Epithelial cell of prostate (primary cell): ENCODE data around the gene PCGF1.
"Not testable (repeated sequence)": the region's sequence is repeated elsewhere in the genome, so short reads cannot be mapped to it uniquely, and the experiment has no call there.

Experiments used
- DNase-seq: peaks from one replicate; pipeline ENCODE4 v3.0.0-alpha.2; 2011; ENCODE audit warnings: low read depth, low spot score
- H3K27ac ChIP-seq: fragments of 450-650 bp; 2 replicates; pipeline ENCODE4 v1.5.1; 2017; ENCODE audit warnings: mild to moderate bottlenecking

Gene PCGF1

DNA sequence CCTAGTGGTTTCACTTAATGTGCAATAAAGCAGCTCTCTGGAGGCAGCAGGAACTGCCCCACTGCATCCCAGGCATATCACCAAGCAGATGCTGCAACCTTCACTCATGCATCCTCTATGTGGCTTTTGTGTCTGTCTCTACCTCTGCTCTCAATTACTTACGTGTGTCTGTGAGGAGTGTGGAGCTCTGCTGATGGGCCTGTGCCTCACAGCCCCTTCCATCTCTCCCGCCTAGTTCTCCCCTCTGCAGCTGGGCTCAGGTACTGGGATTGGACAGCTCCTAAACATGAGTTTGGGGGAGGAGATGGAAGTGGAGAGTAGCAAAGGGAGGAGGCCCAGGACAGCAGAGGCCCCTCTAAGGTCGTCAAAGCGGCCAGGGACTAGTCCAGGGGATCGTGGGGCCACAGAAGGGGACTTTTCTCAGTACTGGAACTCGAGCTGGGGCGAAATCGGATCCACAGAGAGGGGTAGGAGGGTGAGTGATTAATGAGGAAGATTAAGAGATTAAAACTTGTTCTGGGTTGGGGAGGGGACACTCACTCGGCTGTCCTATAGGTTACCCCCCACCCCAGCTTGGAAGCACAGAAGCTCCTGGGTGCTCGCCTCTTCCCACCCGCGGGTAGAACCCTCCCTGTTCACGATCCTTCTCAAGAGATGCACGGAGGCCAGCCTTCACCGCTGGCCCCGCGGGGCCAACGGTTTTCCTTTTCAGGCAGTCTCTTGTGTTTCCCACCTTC, 6.0 kb downstream of the PCGF1 start:
- no peak for DNase-seq
- H3K27ac ChIP-seq = no peak overlapping the region

DNA sequence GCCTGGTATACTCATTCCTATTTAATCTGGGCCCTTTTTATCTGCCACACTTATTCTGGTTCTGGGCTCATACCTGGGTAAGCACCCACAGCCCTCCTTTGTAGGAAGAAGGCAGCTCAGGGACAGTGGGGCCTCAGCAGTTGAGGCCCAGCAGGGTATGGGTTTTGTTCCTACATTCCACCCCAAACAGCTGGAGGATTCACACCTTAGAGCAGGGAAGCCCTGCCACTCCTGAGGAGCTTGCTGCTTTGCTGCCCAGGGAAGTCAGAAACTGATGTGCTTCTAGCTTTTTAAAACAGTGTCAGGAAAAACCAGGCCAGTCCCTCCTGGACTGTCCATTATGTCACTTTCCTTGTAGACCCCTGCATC, 6.9 kb downstream of the PCGF1 start:
- no peak for DNase-seq
- no peak overlapping the region for H3K27ac ChIP-seq

DNA sequence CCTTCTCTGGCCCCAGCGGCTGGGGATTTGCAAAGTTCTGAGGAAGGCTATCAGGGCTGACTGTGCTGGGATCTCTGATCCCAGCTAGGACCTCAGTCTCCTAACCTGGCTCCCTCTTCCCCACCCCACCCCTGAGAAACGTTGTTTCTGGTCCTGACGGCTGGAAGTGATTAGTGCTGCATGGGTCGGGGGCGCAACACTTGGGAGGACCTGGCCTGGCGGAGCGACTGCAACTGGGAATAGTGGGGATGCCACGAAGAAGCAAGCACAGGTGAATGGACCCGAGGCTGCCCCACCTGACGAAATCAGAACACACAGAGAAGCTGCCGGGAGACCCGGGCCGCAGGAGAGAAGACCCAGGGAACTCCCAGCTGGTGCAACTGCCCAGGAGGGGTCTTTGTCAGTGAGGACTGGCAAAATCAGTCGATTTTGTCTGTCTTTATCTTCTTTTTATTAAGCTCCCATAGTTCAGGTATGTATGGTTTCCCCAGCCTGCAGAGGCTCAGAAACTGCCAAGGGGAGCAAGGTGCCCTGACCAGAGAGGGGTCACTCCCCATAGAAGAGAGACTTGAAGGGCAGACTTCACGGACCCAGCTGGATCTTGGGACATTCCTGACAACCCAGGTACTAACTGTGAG, 7.4 kb downstream of the PCGF1 start:
- no peak overlapping the region for H3K27ac ChIP-seq

DNA sequence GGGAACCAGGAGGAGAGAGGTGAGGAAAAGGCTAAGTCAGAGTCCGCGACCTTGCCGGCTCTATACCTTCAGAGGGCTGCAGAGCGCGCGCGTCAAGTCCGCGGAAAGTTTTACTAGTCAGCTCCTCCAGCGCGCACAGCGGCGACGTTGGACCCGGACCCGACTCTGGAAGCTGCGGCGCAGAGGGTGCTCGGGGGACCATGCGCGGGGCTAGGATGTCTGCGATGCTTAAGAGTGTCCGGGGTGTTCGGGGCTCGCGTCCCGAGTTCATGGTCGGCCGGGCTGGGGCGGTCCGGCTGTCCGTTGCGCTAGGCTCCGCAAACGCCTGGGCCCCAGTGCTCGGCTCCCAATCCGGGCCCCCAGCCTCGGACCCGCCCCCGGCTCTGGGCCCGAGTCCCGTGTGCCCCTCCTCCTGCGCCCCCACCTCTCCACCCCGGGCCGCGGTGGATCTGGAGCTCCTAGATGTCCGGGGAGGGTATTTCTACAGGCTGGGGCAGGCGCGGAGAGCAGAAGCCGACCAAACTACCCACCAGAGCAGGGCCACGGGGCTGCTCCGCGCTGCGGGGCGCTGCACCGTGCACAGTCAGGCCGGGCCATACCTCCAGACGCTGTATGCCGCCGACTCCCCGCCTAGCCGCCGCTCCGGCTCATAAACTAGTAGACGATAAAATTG, 8.1 kb downstream of the PCGF1 start, which contains the start of gene LBX2:
Gene LBX2, minus strand, starts transcription at position 337 of the 673 bp plus-strand sequence. Its CDS starts 66 bp downstream, at position 271.
- H3K27ac ChIP-seq = no peak within 1 kb of the TSS
- DNase-seq = no peak

More for the DNA sequence above, 7.4 kb downstream of the PCGF1 start:
- DNase-seq = no peak

DNA sequence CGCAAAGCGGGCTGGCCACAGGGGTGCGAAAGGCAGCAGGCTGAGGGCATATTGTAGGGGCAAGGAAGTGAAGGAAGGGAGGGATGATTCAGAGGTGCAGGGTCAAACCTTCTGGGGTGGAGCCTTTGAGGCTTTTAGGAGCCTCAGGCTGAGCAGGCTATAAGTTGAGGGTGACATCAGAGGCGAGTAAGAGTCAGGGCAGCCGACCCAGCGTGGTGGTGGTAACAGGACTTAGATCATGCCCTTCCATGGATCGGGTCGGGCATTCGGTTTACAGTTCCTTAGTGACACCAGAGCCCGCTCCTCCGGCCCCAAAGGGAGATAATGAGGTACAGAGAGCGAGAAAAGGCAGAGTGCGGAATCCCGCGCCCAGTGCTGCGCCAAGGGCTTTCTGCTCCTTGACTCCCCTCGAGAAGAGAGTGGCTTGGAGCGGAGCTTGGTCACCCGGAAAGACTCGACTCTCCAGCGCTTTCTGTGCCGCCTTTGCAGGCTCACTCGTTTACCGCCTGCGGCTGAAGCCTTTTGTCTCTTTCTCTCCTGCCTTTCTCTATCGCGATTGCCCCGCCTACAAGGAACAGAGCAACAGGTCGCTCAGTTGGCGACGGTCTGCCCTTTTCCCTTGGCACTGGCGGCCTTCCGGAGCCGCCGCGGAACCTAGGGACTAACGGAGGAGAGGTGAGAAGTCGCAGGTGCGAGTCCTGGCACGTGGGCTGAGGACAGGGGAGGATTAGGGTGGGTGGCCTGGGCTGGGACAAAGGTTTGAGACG, 8.8 kb downstream of the PCGF1 start:
- DNase-seq = no peak
- H3K27ac ChIP-seq = no peak overlapping the region

DNA sequence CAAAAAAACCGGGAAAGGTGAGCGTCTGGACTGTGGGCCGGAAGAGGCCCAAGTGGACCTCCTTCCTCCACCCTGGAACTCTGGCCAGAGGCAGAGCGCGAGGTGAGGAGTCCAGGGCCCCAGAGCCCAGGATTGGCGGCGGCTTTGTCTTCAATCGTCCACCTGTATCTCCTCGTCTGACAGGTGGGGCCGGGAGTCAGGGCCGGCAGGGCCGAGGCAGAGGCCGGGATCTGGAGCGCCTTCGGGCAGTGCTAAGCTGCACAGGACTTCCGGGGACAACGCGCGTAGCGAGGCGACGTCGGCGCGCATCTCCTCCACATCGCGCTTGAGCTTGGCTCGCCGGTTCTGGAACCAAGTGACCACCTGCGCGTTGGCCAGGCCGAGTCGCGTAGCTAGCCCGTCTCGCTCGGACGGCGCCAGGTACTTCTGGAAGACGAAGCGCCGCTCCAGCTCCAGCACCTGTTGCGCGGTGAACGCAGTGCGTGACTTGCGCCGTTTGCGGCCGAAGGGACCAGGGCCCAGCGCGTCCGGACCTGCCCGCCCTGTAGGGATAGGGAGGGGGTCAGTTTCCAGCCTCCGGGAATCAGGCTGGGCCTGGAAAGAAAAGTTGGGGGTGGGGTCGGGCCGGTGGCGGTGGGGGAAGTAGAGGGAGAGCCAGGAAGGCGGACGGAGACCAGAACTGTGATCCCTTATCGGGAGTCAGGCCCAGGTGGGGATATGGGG, 9.6 kb downstream of the PCGF1 start:
- no peak for DNase-seq
- no peak overlapping the region for H3K27ac ChIP-seq

DNA sequence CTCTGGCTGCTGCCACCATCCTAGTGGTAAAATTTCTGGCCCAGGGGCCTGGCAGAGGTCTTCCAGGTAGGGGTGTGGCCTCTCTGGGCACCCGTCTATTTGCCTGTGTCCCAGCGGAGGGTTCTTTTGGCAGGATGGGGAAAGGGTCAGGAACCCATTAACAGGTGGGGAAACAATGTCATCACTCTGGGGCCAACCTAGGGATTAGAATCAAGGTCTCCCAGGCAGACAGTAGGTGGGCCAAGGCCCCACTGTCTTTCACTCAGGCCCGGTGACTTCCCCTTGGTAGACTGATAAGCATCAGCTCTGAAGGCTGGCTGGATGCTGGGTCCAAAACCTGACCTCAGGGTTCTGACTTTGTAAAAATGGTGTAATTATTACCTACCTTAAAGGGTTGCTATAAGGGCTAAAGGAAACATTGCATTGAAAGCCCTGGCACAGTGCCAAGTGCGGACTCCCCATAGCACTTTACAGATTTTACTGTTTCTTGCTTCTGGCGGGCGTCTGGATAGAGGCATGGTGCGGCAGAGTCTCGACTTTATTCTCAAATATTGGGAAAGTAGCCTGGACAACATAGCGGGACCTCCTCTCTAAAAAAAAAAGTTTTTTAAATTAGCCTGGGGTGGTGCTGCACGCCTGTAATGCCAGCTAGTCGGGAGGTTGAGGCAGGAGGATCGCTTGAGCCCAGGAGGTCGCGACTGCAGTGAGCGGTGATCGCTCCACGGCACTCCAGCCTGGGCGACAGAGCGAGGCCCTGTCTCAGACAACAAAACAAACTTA, 10.3 kb downstream of the PCGF1 start:
- no peak overlapping the region for H3K27ac ChIP-seq
- no peak for DNase-seq

DNA sequence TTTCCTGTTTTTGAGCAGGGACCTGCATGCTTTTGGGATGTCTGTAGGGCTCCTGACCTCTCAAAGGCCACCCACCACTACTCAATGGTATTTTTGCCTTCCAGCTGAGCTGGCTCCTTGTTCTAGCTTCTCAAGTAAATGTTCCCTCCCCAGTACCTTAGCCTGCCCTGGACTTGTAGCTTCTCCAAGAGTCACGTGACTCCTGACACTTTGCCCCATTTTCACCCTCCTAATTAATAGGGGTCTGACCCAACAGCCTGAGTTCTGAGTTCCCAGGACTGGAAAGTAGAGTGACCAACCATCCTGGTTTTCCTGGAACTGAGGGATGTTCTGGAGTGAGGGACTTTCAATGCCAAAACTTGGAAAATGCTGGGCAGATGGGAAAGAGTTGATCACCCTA, 12.1 kb downstream of the PCGF1 start:
- H3K27ac ChIP-seq = no peak overlapping the region
- DNase-seq = no peak

DNA sequence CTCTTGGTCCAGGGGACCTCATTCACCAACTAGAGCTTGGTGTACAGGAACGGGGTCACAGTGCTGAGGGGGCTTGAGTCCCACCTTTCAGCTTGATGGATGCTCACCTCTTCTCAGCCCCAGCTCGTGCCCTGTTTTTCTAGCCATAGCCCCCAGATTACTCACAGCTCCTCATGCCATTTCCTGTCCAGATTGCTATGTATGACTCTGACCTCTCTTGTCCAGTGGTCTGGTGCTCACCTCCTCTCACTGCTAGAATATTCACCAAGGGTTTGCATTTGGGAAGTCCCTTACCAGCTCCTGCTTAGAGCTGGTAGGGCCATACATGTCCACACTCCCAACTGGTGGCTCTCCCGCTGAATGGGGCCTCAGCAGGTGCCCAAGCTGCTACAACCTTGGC, 13.9 kb downstream of the PCGF1 start:
- DNase-seq = no peak
- H3K27ac ChIP-seq = no peak overlapping the region

DNA sequence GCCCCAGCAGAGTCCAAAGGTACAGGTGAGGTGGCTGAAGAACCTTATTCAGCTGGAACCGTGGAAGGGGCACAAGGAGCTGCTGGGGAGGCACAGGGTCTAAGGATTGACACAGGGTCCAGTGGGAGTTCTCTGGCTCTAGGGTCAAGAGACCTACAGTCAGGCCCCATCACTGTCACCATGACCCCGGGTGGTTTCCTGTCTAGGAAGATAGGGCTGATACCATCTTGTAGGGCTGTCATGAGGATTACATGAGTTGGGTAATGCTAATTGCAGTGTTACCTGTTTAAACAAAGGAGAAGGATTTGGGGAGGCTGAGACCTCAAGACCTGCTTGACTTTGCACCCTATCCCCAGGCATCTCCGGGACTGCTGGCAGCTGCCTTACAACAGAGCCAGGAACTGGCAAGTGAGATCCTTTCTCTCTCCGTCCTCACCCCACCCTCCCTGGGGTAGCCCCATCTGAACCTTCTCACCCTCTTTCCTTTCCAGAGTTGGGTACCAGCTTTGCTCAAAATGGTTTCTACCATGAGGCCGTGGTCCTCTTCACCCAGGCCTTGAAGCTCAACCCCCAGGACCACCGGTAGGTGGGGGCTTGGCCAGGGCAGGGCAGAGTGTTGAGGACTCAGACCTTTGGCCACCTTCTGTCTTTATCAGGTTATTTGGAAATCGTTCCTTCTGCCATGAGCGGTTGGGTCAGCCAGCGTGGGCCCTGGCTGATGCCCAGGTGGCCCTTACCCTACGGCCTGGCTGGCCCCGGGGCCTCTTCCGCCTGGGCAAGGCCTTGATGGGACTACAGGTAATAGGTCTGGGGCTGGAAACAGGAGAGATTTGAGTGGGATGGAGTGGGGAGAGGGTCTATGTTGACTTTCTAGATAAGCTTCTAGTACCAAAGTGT, 15.6 kb downstream of the PCGF1 start:
- no peak overlapping the region for H3K27ac ChIP-seq
- no peak for DNase-seq

DNA sequence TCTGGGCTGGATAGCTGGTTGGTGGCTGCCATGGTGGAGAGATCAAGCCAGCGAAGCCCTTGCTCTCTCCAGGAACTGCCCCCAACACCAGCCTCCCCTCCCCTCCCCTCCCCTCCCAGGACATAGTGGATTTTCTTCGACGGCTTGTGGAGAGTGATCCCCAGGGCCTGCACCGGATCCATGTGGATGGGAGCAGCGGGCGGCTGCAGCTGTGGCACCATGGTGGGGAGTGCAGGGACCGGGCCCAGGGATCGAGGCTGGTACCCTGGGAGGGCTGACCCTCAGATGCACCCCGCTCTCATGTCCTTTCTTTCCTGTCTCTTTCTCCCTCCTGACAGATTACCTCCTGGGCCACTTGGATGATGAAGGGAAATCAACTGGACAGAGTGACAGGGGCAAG, 17.6 kb downstream of the PCGF1 start:
- DNase-seq = no peak

DNA sequence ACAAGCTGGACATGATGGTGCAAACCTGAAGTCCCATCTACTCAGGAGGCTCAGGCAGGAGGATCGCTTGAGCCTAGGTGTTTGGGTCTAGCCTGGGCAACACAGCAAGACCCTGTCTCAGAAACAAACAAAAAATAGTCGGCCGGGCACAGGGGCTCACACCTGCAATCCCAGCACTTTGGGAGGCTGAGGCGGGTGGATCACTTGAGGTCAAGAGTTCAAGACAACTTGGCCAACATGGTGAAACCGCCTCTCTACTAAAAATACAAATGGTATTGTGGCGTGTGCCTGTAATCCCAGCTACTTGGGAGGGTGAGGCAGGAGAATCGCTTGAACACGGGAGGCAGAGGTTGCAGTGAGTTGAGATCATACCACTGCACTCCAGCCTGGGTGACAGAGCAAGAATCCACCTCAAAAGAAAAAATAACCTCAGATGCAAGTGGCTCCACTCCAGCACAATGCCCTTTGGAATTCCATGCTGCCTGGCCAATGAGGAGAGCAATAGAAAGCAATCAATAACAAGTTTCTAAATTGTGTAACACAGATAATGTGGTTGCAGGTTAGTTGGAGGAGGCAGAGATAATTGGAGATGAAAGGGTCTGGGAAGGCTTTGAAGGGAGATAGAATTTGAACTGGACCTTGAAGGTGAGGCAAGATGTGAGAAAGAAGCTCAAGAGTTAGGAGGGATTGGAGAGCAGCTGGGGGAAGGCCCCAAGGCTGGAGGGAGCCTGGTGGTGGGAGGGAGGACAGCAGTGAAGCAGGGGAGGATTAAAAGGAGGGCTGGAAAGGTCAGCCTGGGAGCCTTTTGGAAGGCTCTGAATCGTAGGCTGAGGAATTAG, 18.6 kb downstream of the PCGF1 start:
- DNase-seq = no peak

More for the DNA sequence above, 17.6 kb downstream of the PCGF1 start:
- no peak overlapping the region for H3K27ac ChIP-seq

DNA sequence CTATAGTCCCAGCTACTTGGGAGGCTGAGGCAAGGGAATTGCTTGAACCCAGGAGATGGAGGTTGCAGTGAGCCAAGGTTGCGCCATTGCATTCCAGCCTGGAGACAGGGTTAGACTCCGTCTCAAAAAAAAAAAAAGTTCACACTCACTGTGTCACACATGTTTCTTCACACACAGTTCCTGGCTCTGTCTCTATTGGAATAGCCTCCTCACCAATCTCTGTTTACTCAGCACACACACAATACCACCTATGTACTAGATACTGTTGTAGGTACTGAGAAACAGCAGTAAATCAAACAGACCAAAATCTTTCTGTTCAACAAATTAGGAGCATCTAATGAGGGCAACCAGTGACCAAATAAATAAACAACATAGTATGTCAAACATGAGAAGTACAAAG, 21.4 kb downstream of the PCGF1 start:
- no peak for DNase-seq
- no peak overlapping the region for H3K27ac ChIP-seq

More for the DNA sequence above, 18.6 kb downstream of the PCGF1 start:
- H3K27ac ChIP-seq = peak overlapping the region; percentile 56

DNA sequence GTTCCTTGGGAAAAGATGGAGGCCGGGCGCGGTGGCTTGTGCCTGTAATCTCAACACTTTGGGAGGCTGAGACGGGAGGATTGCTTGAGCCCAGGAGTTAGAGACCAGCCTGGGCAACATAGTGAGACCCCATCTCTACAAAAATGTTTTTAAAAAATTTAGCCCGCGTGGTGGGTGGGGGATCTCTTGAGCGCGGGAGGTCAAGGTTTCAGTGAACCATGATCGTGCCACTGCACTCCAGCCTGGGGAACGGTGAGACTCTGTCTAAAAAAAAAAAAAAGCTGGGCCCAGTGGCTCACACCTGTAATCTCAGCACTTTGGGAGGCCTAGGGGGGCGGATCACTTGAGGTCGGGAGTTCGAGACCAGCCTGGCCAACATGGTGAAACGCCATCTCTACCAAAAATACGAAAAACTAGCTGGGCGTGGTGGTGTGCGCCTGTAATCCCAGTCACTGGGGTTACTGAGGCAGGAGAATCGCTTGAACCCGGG, 23.8 kb downstream of the PCGF1 start:
- H3K27ac ChIP-seq = peak overlapping the region; percentile 80
- DNase-seq = not testable (repeated sequence)

DNA sequence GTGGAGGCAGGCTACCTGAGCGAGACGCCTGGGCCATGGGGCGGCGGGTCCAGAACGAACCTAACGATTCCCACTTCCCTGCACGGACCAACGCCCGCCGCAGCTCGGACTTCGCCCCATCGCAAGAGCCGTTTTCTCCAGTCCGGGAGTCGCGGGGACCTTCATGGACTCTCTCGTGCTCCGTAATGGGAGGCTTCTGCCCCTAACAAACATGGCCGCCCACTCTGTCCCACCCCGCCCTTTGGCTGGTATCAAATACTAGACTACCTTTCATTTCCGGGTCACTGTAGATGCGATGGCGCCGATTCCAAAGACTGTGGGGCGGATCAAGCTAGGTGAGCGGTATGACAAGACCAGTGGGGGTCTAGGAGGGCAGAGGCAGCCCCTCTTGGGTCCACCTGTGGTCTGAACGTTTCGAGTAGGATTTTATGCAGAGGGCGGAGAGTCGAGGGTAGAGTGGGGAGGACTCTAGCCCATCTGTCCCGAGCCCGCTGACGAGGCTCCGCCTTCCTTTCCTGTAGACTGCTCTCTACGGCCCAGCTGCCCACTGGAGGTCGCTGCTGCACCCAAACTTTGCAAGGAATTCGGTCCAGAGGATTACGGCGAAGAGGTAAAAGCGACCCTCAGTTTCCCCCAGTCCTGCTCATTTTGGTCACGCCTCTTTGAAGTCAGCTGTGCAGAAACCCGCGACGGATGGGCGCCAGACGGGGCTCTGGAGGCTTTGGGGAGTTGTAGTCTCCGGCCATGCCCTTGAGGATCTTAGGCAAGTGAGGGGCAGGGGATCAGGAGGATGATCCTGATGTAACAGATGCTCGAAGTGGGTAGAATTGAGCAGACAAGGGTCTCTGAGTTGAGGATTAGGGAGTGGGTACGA, 24.5 kb downstream of the PCGF1 start, which contains the start of the genes CCDC142 and TTC31:
Gene CCDC142, minus strand, starts transcription at position 198 of the 874 bp plus-strand sequence. Its CDS starts 161 bp downstream, at position 37.
Gene TTC31, plus strand, starts transcription at position 281 of the 874 bp plus-strand sequence. Its CDS starts 15 bp downstream, at position 296.
- H3K27ac ChIP-seq = peak within 1 kb of the TSS; percentile 80
- peak; percentile 60 for DNase-seq
